Sciatic nerve (tissue), 2 donors: ENCODE measurements around the gene GLRX5. TPM values are rescaled to one million over a fixed set of nuclear protein-coding genes. Genes with fewer than 3 reads are reported as not detected.

Experiments used
- ATAC-seq: fragments of 200-7000 bp; cut with Tn5 transposase; one replicate; pipeline ENCODE4 v1.9.1; 2020; ENCODE audit warnings: mild to moderate bottlenecking, moderate library complexity
- DNase-seq: peaks from one replicate; pipeline ENCODE4 v3.0.0-alpha.2; 2020; ENCODE audit warnings: low spot score
- intact Hi-C: fragments of 100-400 bp; cut with DNase I; formaldehyde crosslinking; loops from one replicate; pipeline ENCODE4 v1.14.2; 2022
- total RNA-seq: library from RNA; stranded (reverse); fragmentation: NEBNext Ultra II Directional; extraction: Animal tissue kit (Norgen Biotek cat#: 25700); gene quantifications from one replicate; pipeline ENCODE4 v1.2.1, GENCODE V29; 2021
- donor health status: DM: no; HTN: no; CAD: no.
- donor health status: DM: no; HTN: no; CAD: no.

GLRX5 gene
- total RNA-seq, 1 donor from 2014 or later, result 25.8 TPM

GRCh38 chr14:95527387-95528002, 7.4 kb upstream of the GLRX5 start:
- DNase-seq (peak; percentile 79), ATAC-seq (peak; percentile 88)
- intact Hi-C loops, result loop anchor here (5.0 kb wide), 1 partner anchor 85 kb away; no protein-coding TSS in a partner anchor

- no peak for ATAC-seq
- intact Hi-C loops, result loop anchor here (5.0 kb wide), 1 partner anchor 87 kb away; no protein-coding TSS in a partner anchor
- no peak for DNase-seq
Measured at GRCh38 chr14:95529216-95529615, 5.6 kb upstream of the GLRX5 start.

- ATAC-seq (no peak), DNase-seq (no peak)
- intact Hi-C loops, result no loop called here
Measured at GRCh38 chr14:95530473-95531276, 4.2 kb upstream of the GLRX5 start.

GRCh38 chr14:95531473-95531872, 3.4 kb upstream of the GLRX5 start:
- no peak for DNase-seq
- intact Hi-C loops, result no loop called here
- no peak for ATAC-seq

- no peak for DNase-seq
- ATAC-seq, result no peak
- intact Hi-C loops, result no loop called here
Measured at GRCh38 chr14:95531969-95532368, 2.9 kb upstream of the GLRX5 start.

GRCh38 chr14:95533391-95533821, 1.4 kb upstream of the GLRX5 start:
- ATAC-seq, result no peak
- no peak for DNase-seq
- intact Hi-C loops, result no loop called here

- no peak for DNase-seq
- intact Hi-C loops, result no loop called here
- ATAC-seq, result no peak
Measured at GRCh38 chr14:95533822-95534221, 1.0 kb upstream of the GLRX5 start.

- no peak for ATAC-seq
- intact Hi-C loops, result no loop called here
Measured at GRCh38 chr14:95535226-95536021, 574 bp downstream of the GLRX5 start.

GRCh38 chr14:95536036-95536593, 1.3 kb downstream of the GLRX5 start:
- intact Hi-C loops, result no loop called here
- DNase-seq (no peak), ATAC-seq (no peak)

More at GRCh38 chr14:95535226-95536021, 574 bp downstream of the GLRX5 start:
- peak; percentile 70 for DNase-seq

GRCh38 chr14:95536671-95537070, 1.8 kb downstream of the GLRX5 start:
- intact Hi-C loops, result no loop called here
- no peak for ATAC-seq
- no peak for DNase-seq

- ATAC-seq, result no peak
- intact Hi-C loops, result no loop called here
- DNase-seq, result no peak
Measured at GRCh38 chr14:95537298-95538089, 2.6 kb downstream of the GLRX5 start.

- DNase-seq (no peak), ATAC-seq (no peak)
- intact Hi-C loops, result no loop called here
Measured at GRCh38 chr14:95538801-95539509, 4.1 kb downstream of the GLRX5 start.

- no peak for DNase-seq
- intact Hi-C loops, result no loop called here
- no peak for ATAC-seq
Measured at GRCh38 chr14:95540236-95540855, 5.5 kb downstream of the GLRX5 start.

GRCh38 chr14:95541346-95541745, 6.5 kb downstream of the GLRX5 start:
- intact Hi-C loops, result no loop called here
- DNase-seq, result no peak
- no peak for ATAC-seq

GRCh38 chr14:95541932-95542930, 7.4 kb downstream of the GLRX5 start:
- no peak for ATAC-seq

GRCh38 chr14:95543021-95543420, 8.2 kb downstream of the GLRX5 start:
- ATAC-seq (no peak), DNase-seq (no peak)
- intact Hi-C loops, result no loop called here

More at GRCh38 chr14:95541932-95542930, 7.4 kb downstream of the GLRX5 start:
- no peak for DNase-seq
- intact Hi-C loops, result no loop called here
